Measurements from ENCODE around the gene SLAMF6.

The SLAMF6 gene

DNA sequence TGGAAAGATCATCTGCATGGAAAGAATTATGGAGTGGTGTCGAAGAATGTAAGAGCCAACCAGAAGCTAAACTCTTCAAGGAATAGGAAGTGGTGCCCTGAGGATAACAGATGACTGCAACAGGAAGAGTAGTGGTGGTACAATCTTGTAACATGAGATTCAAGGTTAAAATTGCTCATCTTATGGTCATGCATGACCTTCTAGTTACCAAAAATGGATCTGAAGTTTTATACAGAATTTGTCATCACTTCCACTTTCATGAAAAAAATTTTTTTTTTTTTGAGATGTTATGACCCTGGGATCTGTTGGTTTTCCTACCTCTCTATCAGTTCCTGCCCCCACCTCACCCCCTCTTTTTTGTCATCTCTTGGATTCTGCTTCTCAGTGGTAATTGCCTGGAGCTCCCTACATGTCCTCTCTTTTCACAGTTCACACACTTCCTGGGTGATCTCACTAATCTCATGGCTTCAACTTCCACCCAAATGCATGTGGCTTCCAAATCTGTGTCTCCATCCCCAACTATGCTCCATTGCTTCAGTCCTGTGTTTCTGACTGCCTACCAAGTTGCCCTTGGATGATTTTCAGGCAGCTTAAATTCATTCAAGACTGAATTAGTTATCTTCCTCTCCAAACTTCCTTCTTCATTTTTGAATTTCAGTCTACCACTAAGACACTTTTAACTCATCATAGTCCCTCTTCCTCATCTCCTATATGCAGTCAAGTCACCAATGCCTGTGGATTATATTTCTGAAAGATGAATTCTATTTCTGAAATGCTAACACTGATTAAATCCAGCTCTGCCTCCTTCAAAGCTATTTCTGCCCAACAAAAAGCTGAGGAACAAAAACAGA lies 48.4 kb downstream of the SLAMF6 start:
- in situ Hi-C loops (cut with MboI; ENCODE audit: low sequenced_read_pairs): no loop called here

- in situ Hi-C loops (cut with MboI; ENCODE audit: low sequenced_read_pairs): no loop called here
Observed at GRCh38 chr1:160472112-160472511, 50.9 kb downstream of the SLAMF6 start.

DNA sequence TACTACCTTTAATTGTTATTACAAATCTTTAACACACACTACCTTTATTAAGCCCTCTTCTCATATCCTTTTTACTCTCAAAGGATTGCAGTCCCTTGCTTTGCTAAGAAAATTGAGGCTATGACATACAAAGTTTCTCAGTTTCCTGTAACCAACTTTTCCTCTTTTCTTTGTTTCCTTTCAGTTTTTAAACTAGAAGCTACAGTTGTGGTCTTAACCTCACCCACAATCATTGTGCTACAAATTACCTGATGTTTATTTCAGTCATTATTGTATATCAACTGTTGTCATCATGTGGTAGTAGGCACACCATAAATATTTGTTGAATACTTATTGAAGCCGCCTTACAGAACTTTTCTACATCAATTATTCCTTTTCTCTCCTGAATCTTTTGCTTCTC lies 51.8 kb downstream of the SLAMF6 start:
- in situ Hi-C loops (cut with MboI; ENCODE audit: low sequenced_read_pairs): no loop called here

- in situ Hi-C loops (cut with MboI; ENCODE audit: low sequenced_read_pairs): no loop called here
Observed at GRCh38 chr1:160467576-160467975, 55.5 kb downstream of the SLAMF6 start.

GRCh38 chr1:160466961-160467360 lies 56.1 kb downstream of the SLAMF6 start:
- in situ Hi-C loops (cut with MboI; ENCODE audit: low sequenced_read_pairs): no loop called here

DNA sequence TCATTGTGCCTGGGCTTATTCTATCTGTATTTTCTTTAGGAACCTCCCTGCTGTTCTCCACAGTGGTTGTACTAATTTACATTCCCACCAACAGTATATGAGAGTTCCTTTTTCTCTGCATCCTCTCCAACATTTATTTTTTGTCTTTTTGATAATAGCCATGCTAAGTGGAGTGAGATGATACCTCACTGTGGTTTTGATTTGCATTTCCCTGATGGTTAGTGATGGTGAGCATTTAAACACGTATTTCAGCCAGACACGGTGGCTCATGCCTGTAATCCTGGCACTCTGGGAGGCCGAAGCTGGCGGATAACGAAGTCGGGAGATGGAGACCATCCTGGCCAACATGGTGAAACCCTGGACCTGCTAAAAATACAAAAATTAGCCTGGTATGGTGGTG lies 57.9 kb downstream of the SLAMF6 start:
- in situ Hi-C loops (cut with MboI; ENCODE audit: low sequenced_read_pairs): no loop called here

- in situ Hi-C loops (cut with MboI; ENCODE audit: low sequenced_read_pairs): no loop called here
Observed at GRCh38 chr1:160460683-160461287, 62.3 kb downstream of the SLAMF6 start.

- in situ Hi-C loops (cut with MboI; ENCODE audit: low sequenced_read_pairs): no loop called here
Observed at GRCh38 chr1:160460214-160460642, 62.8 kb downstream of the SLAMF6 start.

- in situ Hi-C loops (cut with MboI; ENCODE audit: low sequenced_read_pairs): no loop called here
Observed at GRCh38 chr1:160459687-160460086, 63.4 kb downstream of the SLAMF6 start.

- in situ Hi-C loops (cut with MboI; ENCODE audit: low sequenced_read_pairs): no loop called here
Observed at GRCh38 chr1:160459056-160459455, 64.0 kb downstream of the SLAMF6 start.

GRCh38 chr1:160455153-160455517 lies 67.9 kb downstream of the SLAMF6 start:
- in situ Hi-C loops (cut with MboI; ENCODE audit: low sequenced_read_pairs): no loop called here

- in situ Hi-C loops (cut with MboI; ENCODE audit: low sequenced_read_pairs): no loop called here
Observed at GRCh38 chr1:160454371-160455152, 68.5 kb downstream of the SLAMF6 start.

DNA sequence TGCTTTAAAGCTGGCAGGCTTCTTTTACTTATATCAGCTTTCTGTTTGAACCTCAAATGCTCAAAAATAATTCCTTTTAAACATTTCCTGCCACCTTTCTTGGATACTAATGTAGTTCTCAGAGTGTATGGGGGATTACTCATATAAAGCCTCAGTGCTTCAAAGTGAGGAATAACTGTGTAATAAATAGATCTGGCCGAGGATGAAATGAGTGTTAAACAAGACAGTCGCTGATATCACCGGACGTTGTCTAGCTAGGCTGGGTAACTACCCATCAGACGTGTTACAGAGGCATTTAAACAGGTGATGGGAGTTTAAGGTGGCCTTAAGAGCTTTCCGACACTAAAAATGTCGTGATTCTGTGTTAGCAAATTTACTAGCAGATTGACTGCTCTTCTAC lies 69.6 kb downstream of the SLAMF6 start:
- in situ Hi-C loops (cut with MboI; ENCODE audit: low sequenced_read_pairs): no loop called here

DNA sequence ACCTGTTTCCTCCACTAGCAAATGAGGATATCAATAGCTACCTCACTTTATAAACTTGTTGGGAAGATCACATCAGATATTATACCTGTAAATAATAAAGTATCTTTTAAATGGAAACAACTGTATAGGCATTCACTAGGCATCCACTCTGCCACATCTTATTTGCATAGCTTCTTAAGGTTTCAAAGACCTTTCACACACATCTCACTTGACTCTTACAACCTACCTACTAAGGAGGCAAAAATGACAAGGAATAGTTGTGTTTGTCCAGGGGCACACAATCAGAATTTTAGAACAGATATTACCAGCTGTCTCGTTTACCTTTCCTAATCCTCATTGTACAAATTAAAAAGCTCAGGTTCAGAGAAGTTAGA lies 71.2 kb downstream of the SLAMF6 start:
- in situ Hi-C loops (cut with MboI; ENCODE audit: low sequenced_read_pairs): no loop called here

GRCh38 chr1:160451119-160451858 lies 71.8 kb downstream of the SLAMF6 start:
- in situ Hi-C loops (cut with MboI; ENCODE audit: low sequenced_read_pairs): no loop called here

DNA sequence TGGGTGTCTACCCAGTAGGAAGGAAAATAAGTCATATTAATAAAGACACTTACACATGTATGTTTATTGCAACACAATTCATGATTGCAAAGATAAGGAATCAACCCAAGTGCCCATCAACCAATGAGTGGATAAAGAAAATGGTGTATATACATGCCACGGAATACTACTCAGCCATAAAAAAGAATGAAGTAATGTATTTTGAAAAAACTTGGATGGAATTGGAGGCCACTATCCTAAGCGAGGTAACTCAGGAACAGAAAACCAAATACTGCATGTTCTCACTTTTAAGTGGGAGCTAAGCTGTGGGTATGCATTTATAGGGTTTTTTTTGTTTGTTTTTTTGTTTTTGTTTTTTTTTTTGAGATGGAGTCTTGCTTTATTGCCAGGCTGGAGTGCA lies 73.6 kb downstream of the SLAMF6 start:
- in situ Hi-C loops (cut with MboI; ENCODE audit: low sequenced_read_pairs): no loop called here

DNA sequence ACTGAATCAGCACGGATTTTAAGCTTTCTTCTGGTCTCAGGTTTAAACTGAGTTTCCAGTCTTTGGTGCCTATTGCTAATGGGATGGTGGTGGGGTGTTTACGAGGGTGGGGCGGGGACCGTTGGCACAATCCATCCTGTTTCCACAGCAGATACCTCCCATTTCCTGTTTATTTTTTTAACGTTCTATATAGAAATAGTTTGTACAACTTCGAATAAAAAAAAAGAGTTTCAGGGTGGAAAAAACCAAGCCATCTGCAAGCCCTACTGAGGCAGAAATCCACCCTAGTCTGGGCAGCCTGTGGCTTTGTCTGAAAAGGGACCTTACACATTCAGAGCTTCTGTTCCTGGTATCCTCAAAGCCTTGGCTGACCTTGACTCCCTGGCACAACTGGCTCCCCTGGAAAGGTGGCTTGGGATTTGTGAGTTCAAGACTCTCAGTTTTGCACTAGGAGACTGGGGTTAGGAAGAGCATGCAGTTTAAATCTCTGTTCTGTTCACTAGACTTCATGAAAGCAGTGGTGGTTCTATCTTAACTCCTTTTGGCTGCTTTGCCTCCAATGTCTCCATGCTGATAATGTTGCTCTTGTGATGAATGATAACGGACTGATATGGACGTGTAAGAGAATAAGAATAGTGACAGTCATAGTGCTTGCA lies 76.0 kb downstream of the SLAMF6 start:
- in situ Hi-C loops (cut with MboI; ENCODE audit: low sequenced_read_pairs): no loop called here

DNA sequence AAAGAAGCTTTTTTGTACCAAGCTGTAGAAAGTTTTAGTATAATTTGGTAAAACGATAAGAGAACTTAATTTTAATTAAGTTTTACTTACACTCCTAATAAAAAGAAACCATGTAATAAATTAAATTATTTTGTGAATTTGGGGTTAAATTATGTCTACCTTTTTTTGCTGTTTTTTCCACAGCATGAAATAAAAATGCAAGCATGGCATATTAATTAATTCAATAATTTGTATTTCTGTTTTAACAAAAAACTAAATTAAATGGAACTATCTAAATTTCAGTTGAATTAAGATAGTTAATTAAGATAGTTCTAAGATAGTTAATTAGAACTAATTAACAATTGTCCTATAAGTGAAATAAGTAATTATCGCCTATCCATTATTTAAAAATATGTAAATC lies 83.3 kb downstream of the SLAMF6 start:
- in situ Hi-C loops (cut with MboI; ENCODE audit: low sequenced_read_pairs): no loop called here

- in situ Hi-C loops (cut with MboI; ENCODE audit: low sequenced_read_pairs): no loop called here
Observed at GRCh38 chr1:160438935-160439334, 84.1 kb downstream of the SLAMF6 start.

GRCh38 chr1:160438317-160438918 lies 84.6 kb downstream of the SLAMF6 start:
- in situ Hi-C loops (cut with MboI; ENCODE audit: low sequenced_read_pairs): no loop called here
